Measurements from ENCODE around the gene KRTAP2-1.

- TF ChIP-seq, protein P1, sequence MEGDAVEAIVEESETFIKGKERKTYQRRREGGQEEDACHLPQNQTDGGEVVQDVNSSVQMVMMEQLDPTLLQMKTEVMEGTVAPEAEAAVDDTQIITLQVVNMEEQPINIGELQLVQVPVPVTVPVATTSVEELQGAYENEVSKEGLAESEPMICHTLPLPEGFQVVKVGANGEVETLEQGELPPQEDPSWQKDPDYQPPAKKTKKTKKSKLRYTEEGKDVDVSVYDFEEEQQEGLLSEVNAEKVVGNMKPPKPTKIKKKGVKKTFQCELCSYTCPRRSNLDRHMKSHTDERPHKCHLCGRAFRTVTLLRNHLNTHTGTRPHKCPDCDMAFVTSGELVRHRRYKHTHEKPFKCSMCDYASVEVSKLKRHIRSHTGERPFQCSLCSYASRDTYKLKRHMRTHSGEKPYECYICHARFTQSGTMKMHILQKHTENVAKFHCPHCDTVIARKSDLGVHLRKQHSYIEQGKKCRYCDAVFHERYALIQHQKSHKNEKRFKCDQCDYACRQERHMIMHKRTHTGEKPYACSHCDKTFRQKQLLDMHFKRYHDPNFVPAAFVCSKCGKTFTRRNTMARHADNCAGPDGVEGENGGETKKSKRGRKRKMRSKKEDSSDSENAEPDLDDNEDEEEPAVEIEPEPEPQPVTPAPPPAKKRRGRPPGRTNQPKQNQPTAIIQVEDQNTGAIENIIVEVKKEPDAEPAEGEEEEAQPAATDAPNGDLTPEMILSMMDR (IDR thresholded peaks at IDR 0.05; ENCODE audit: borderline replicate concordance, extremely low read depth, low read length, poor library complexity, severe bottlenecking): no peak
- no peak for TF ChIP-seq EZH2 (IDR thresholded peaks at IDR 0.05; ENCODE audit: borderline replicate concordance, low read depth, low read length, severe bottlenecking)
These were observed 26.8 kb downstream of the KRTAP2-1 start for GRCh38 chr17:41020336-41020735.
